ENCODE results near the gene KRT80.

- TF ChIP-seq POLR2A (IDR thresholded peaks at IDR 0.05): no peak
- TF ChIP-seq CTCF (IDR thresholded peaks at IDR 0.05): no peak
Observed at GRCh38 chr12:52178443-52178842, 13.4 kb downstream of the KRT80 start.
